ENCODE measurements around the gene ETNK1. TPM values are rescaled to one million over a fixed set of nuclear protein-coding genes. Genes with fewer than 3 reads are reported as not detected.

ETNK1 gene
- total RNA-seq, 1 experiment from 2014 or later: 70.1 TPM

GRCh38 chr12:22657538-22657937, 32.6 kb downstream of the ETNK1 start:
- H3K14ac ChIP-seq (ENCODE audit: insufficient read depth, low read length): no peak overlapping the region
- no peaks in the 10 kb centered on the region for H3K4me1 ChIP-seq (ENCODE audit: insufficient read depth, low read length)
- no peak overlapping the region for H2BK5ac ChIP-seq (ENCODE audit: insufficient read length, low read length)
- peaks cover 10 to 12% of the 10 kb centered on the region in 2 experiments for H3K4me1 Mint-ChIP-seq
- H4K20me1 ChIP-seq (ENCODE audit: control insufficient read depth, insufficient read depth, insufficient read length): no peaks in the 10 kb centered on the region
- no peak for TF ChIP-seq CTCF (conservative IDR thresholded peaks at IDR 0.05)
- no peak overlapping the region for H4K91ac ChIP-seq (ENCODE audit: insufficient read length, low read depth, low read length)
- H3K23ac ChIP-seq (ENCODE audit: insufficient read length, low read depth, low read length): no peak overlapping the region
- H2BK12ac ChIP-seq (ENCODE audit: insufficient read length, low read depth, low read length): no peak overlapping the region
- no peak overlapping the region for H2AK5ac ChIP-seq (ENCODE audit: insufficient read length, low read length)
- H3T11ph ChIP-seq (ENCODE audit: low read length): no peak overlapping the region
- no peaks in the 10 kb centered on the region for H3K9me3 ChIP-seq (ENCODE audit: control insufficient read depth, low read depth, low read length)
- H3K23me2 ChIP-seq (ENCODE audit: insufficient read length, low read depth, low read length, poor library complexity, severe bottlenecking): no peaks in the 10 kb centered on the region
- no peak overlapping the region for H4K8ac ChIP-seq (replicated peaks; ENCODE audit: insufficient read length, low read depth, low read length)
- peaks cover 2 to 26% (median 19%) of the 10 kb centered on the region in 3 experiments; a peak in 6 of 7 replicates for H3K36me3 Mint-ChIP-seq (ENCODE audit: insufficient read depth in 1 of 3, low read depth in 3 of 3)
- H2BK120ac ChIP-seq (ENCODE audit: low read depth, low read length, poor library complexity, severe bottlenecking): no peak overlapping the region
- H3K4me2 ChIP-seq (ENCODE audit: insufficient read depth, insufficient read length, low read length): no peak overlapping the region
- no peak overlapping the region for H2BK15ac ChIP-seq (ENCODE audit: low read depth, low read length)
- H3K56ac ChIP-seq (ENCODE audit: insufficient read length, low read depth, low read length): no peak overlapping the region
- no peak for DNase-seq
- H3K79me1 ChIP-seq (ENCODE audit: insufficient read depth, low read depth, low read length, poor library complexity, severe bottlenecking): no peaks in the 10 kb centered on the region
- H3K27me3 Mint-ChIP-seq (ENCODE audit: low read depth): no peaks in the 10 kb centered on the region
- H3K79me2 ChIP-seq (ENCODE audit: insufficient read depth, low read length): no peaks in the 10 kb centered on the region; the same call in 1 of the 2 replicates
- H2AFZ ChIP-seq (ENCODE audit: low read length): no peak overlapping the region
- H3K27ac ChIP-seq (ENCODE audit: insufficient read length, low read depth, low read length): no peak overlapping the region
- H4K5ac ChIP-seq (ENCODE audit: insufficient read length, low read depth, low read length): no peak overlapping the region
- H3K27me3 ChIP-seq (ENCODE audit: insufficient read depth, low read length): no peaks in the 10 kb centered on the region
- H3K9ac ChIP-seq (ENCODE audit: extremely low read depth, insufficient read length, low read length): no peak overlapping the region
- 0 out of 7 replicates have a peak overlapping the region, but pooled peaks of 1 of the 3 experiments have one; percentile 41 for H3K27ac Mint-ChIP-seq
- no peak overlapping the region for H3K4ac ChIP-seq (ENCODE audit: low read depth, low read length)
- H2BK20ac ChIP-seq (ENCODE audit: low read depth, low read length, poor library complexity, severe bottlenecking): no peak overlapping the region
- WGBS (ENCODE audit: extremely low coverage, insufficient read length, low lambda C conversion rate): no CpG with 5 or more reads among the region's 1 CpG
- no peak overlapping the region for H3K4me3 Mint-ChIP-seq
- H3K9me3 Mint-ChIP-seq: no peaks in the 10 kb centered on the region
- H3K18ac ChIP-seq (ENCODE audit: insufficient read length, low read depth, low read length): no peak overlapping the region
